SH-SY5Y (cell line): ENCODE data around the gene AP3M1.

Source experiments
- GATA2 ChIP-seq: IDR thresholded peaks from 2 replicates; pipeline ENCODE4 v1.6.1; 2011; ENCODE audit warnings: mild to moderate bottlenecking, low read depth, low read length
- GATA3 ChIP-seq: IDR thresholded peaks from 2 replicates; pipeline ENCODE4 v1.6.1; 2011; ENCODE audit warnings: low read depth, mild to moderate bottlenecking, low read length, moderate library complexity

GRCh38 chr10:74086317-74086716, 64.3 kb downstream of the AP3M1 start:
- TF ChIP-seq GATA3, result no peak
- no peak for TF ChIP-seq GATA2
